Measurements from ENCODE around the gene PIK3R3. TPM values are rescaled to one million over a fixed set of nuclear protein-coding genes. Genes with fewer than 3 reads are reported as not detected.
"Not testable (repeated sequence)": the region's sequence is repeated elsewhere in the genome, so short reads cannot be mapped to it uniquely, and the experiment has no call there.

PIK3R3 gene
- total RNA-seq, 3 donors from 2014 or later (not counting 1 experiment from before 2014, with no cell fraction given), result 5.2 to 6.2 (median 5.4) TPM

DNA sequence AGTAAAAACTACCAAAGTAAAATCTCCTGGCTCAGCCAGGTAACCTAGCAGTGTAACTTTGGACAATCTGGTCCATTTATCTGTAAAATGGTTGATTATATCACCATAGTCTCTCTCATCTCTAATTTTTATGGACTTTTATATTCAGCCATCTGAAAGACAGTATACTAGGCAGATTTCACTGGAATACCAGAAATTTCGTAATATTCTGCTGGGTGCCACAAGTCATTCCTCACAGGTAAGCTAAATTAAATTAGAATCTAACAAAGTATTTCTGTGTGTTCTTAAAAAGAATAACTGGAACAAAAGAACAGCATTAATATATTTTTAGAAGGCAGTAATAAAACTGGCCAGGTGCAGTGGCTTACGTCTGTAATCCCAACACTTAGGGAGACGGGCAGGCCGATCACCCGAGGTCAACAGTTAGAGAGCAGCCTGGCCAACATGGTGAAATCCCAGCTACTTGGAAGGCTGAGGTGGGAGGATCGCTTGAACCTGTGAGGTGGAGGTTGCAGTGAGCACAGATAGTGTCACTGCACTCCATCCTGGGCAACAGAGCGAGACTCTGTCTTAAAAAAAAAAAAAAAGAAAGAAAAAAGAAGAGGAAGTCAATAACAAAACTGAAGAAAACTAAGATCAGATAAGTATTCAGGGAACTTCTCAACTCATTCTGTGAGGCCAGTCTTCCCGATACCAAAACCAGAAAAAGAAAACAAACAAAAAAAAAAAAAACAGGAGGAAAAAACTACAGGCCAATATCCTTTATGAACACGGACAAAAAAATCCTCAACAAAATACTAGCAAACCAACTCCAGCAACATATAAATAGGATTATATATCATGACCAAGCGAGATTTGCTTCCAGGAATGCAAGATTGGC is 35.9 kb downstream of the PIK3R3 start:
- H3K36me3 ChIP-seq (ENCODE audit: control insufficient read depth, insufficient read depth, low read length), result no peaks in the 10 kb centered on the region
- H3K27ac Mint-ChIP-seq, result no peak overlapping the region
- no peak overlapping the region for H3K4me3 Mint-ChIP-seq
- peaks cover 0 to 12% of the 10 kb centered on the region in 2 donors for H3K27me3 Mint-ChIP-seq (ENCODE audit: low read depth in 2 of 2)
- no peaks in the 10 kb centered on the region for H3K9me3 Mint-ChIP-seq
- no peak overlapping the region for H3K27ac ChIP-seq (ENCODE audit: low read length)
- intact Hi-C loops (cut with micrococcal nuclease), result no loop called here
- DNase-seq, result no peak
- no peaks in the 10 kb centered on the region for H3K27me3 ChIP-seq (ENCODE audit: control insufficient read depth, insufficient read depth, low read length)
- no peak for ATAC-seq
- 86% methylated on average over 9 of the region's 10 CpGs for WGBS (ENCODE audit: insufficient coverage)
- H3K9me3 ChIP-seq (ENCODE audit: control insufficient read depth, insufficient read depth, low read length), result no peaks in the 10 kb centered on the region
- no peaks in the 10 kb centered on the region for H3K4me1 Mint-ChIP-seq
- peaks cover 6% of the 10 kb centered on the region for H3K36me3 Mint-ChIP-seq
- H3K4me3 ChIP-seq (ENCODE audit: low read length), result no peak overlapping the region
- TF ChIP-seq, protein P1, sequence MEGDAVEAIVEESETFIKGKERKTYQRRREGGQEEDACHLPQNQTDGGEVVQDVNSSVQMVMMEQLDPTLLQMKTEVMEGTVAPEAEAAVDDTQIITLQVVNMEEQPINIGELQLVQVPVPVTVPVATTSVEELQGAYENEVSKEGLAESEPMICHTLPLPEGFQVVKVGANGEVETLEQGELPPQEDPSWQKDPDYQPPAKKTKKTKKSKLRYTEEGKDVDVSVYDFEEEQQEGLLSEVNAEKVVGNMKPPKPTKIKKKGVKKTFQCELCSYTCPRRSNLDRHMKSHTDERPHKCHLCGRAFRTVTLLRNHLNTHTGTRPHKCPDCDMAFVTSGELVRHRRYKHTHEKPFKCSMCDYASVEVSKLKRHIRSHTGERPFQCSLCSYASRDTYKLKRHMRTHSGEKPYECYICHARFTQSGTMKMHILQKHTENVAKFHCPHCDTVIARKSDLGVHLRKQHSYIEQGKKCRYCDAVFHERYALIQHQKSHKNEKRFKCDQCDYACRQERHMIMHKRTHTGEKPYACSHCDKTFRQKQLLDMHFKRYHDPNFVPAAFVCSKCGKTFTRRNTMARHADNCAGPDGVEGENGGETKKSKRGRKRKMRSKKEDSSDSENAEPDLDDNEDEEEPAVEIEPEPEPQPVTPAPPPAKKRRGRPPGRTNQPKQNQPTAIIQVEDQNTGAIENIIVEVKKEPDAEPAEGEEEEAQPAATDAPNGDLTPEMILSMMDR (IDR thresholded peaks at IDR 0.05), result no peak
- H3K4me1 ChIP-seq (ENCODE audit: control insufficient read depth, insufficient read depth, low read length), result no peaks in the 10 kb centered on the region

- H3K4me1 Mint-ChIP-seq; H3K4me3 ChIP-seq (ENCODE audit: low read length); H3K27ac Mint-ChIP-seq; H3K36me3 ChIP-seq (ENCODE audit: control insufficient read depth, insufficient read depth, low read length); H3K27me3 ChIP-seq (ENCODE audit: control insufficient read depth, insufficient read depth, low read length); DNase-seq; H3K36me3 Mint-ChIP-seq; H3K4me3 Mint-ChIP-seq; ATAC-seq; H3K4me1 ChIP-seq (ENCODE audit: control insufficient read depth, insufficient read depth, low read length); H3K27me3 Mint-ChIP-seq (ENCODE audit: low read depth in 2 of 2); H3K9me3 Mint-ChIP-seq; H3K9me3 ChIP-seq (ENCODE audit: control insufficient read depth, insufficient read depth, low read length); H3K27ac ChIP-seq (ENCODE audit: low read length); intact Hi-C loops (cut with micrococcal nuclease): not testable (repeated sequence)
- WGBS (ENCODE audit: insufficient coverage), result 100% methylated on average over 3 of the region's 3 CpGs
These were observed 37.3 kb downstream of the PIK3R3 start for GRCh38 chr1:46095110-46095509.

GRCh38 chr1:46094471-46095005 is 37.9 kb downstream of the PIK3R3 start:
- Mint-ChIP-seq H3K4me3 (no peak overlapping the region), H3K4me1 (no peaks in the 10 kb centered on the region), H3K36me3 (peaks cover 4% of the 10 kb centered on the region), H3K9me3 (no peaks in the 10 kb centered on the region), H3K27me3 (ENCODE audit: low read depth in 2 of 2) (peaks cover 0 to 5% of the 10 kb centered on the region in 2 donors), H3K27ac (no peak overlapping the region)
- ATAC-seq (no peak), DNase-seq (no peak)
- no peaks in the 10 kb centered on the region for H3K9me3 ChIP-seq (ENCODE audit: control insufficient read depth, insufficient read depth, low read length)
- H3K4me1 ChIP-seq (ENCODE audit: control insufficient read depth, insufficient read depth, low read length), result no peaks in the 10 kb centered on the region
- H3K27me3 ChIP-seq (ENCODE audit: control insufficient read depth, insufficient read depth, low read length), result no peaks in the 10 kb centered on the region
- H3K36me3 ChIP-seq (ENCODE audit: control insufficient read depth, insufficient read depth, low read length), result no peaks in the 10 kb centered on the region
- TF ChIP-seq, protein P1 (IDR thresholded peaks at IDR 0.05), result no peak
- 95% methylated on average over 3 of the region's 4 CpGs for WGBS (ENCODE audit: insufficient coverage)
- no peak overlapping the region for H3K4me3 ChIP-seq (ENCODE audit: low read length)
- H3K27ac ChIP-seq (ENCODE audit: low read length), result no peak overlapping the region
- intact Hi-C loops (cut with micrococcal nuclease), result no loop called here

DNA sequence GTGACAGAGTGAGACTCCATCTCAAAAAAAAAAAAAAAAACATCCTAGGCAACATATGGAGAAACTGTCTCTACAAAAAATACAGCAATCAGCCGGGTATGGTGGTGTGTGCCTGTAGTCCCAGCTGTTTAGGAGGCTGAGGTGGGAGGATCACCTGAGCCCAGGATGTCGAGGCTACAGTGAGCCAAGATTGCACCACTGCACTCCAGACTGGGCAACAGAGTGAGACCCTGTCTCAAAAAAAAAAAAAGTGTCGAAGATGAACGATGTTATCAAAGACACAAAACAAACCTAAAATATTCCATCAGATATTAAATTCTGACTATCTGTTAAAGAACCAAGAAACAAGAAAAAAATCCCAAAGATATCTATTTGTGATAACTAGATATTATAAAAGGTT is 38.6 kb downstream of the PIK3R3 start:
- H3K27me3 Mint-ChIP-seq (ENCODE audit: low read depth in 2 of 2); H3K27ac ChIP-seq (ENCODE audit: low read length); H3K36me3 Mint-ChIP-seq; H3K4me1 Mint-ChIP-seq; H3K9me3 Mint-ChIP-seq; H3K4me3 ChIP-seq (ENCODE audit: low read length); ATAC-seq; intact Hi-C loops (cut with micrococcal nuclease); DNase-seq; H3K4me3 Mint-ChIP-seq; H3K27me3 ChIP-seq (ENCODE audit: control insufficient read depth, insufficient read depth, low read length); H3K4me1 ChIP-seq (ENCODE audit: control insufficient read depth, insufficient read depth, low read length); H3K36me3 ChIP-seq (ENCODE audit: control insufficient read depth, insufficient read depth, low read length); H3K27ac Mint-ChIP-seq; H3K9me3 ChIP-seq (ENCODE audit: control insufficient read depth, insufficient read depth, low read length): not testable (repeated sequence)
- 83% methylated on average over 2 of the region's 4 CpGs for WGBS (ENCODE audit: insufficient coverage)
